H1 (cell line): ENCODE results near the gene TMBIM1. TPM values are rescaled to one million over a fixed set of nuclear protein-coding genes. Genes with fewer than 3 reads are reported as not detected.

ENCODE experiments used
- CHD7 ChIP-seq: fragments of 300-600 bp; sonication (generic); IDR thresholded peaks from 2 replicates; pipeline ENCODE4 v1.7.1; 2012; ENCODE audit warnings: low read length, moderate library complexity, mild to moderate bottlenecking, inconsistent platforms; ENCODE audit not compliant: insufficient replicate concordance
- PHF8 ChIP-seq: fragments of 200-600 bp; sonication (generic); conservative IDR thresholded peaks from 2 replicates; pipeline ENCODE4 v1.7.1; 2012; ENCODE audit warnings: low read depth, mild to moderate bottlenecking, inconsistent platforms, low read length, moderate library complexity
- RXRA ChIP-seq: IDR thresholded peaks from 2 replicates; pipeline ENCODE4 v1.6.1; 2011; ENCODE audit warnings: low read depth, mild to moderate bottlenecking, low read length, moderate library complexity; ENCODE audit not compliant: insufficient read depth
- polyA plus RNA-seq, 7 experiments: library from polyadenylated mRNA; depleted of rRNA in 3 of 7; stranded (reverse) in 5 of 7; unstranded in 2 of 7; fragments of >200 nt in 5 of 7; fragments of 200-250 nt in 2 of 7; gene quantifications; 1 replicate in 5 of 7; 2 replicates in 1 of 7; 4 replicates in 1 of 7; pipeline versions ENCODE4 v1.2.1 to v1.2.3, GENCODE V29; 2011 to 2013; ENCODE audit warnings: missing spikeins in 2 of 7, mixed read lengths in 2 of 7
- total RNA-seq: library from RNA; stranded (reverse); fragmentation: NEBNext Ultra II Directional; extraction: Animal tissue kit (Norgen Biotek cat#: 25700); gene quantifications from 2 replicates; pipeline ENCODE4 v1.2.1, GENCODE V29; 2021

The TMBIM1 gene
- total and polyA plus RNA-seq, 2 of the 8 experiments (the other 6 are each of a cell fraction or from before 2014, with no cell fraction given): 22.1 to 36.8 TPM

GRCh38 chr2:218252509-218253231 lies 39.6 kb downstream of the TMBIM1 start (continued):
- TF ChIP-seq CHD7 (no peak), PHF8 (no peak), RXRA (no peak)
